Stimulated activated CD8-positive, alpha-beta memory T cell treated with anti-CD3 and anti-CD28 coated beads, Interleukin-12 subunit alpha, Interleukin-12 subunit beta, amount 100 ng/mL, for 1 hour (primary cell): ENCODE results near the gene RANBP3L.

ENCODE experiments used
- DNase-seq: peaks from one replicate; pipeline ENCODE4 v3.0.0-alpha.2; 2020; ENCODE audit warnings: low read depth

Gene RANBP3L

GRCh38 chr5:36243653-36244052, 58.0 kb downstream of the RANBP3L start:
- DNase-seq, result no peak

- DNase-seq, result no peak
Measured at GRCh38 chr5:36242534-36243485, 58.9 kb downstream of the RANBP3L start.

GRCh38 chr5:36241631-36242533, 59.8 kb downstream of the RANBP3L start, which contains the start of gene NADK2:
NADK2 (minus strand) TSS chr5:36241925; CDS start chr5:36241798, 127 bp downstream.
- peak; percentile 83 for DNase-seq

- peak; percentile 5 for DNase-seq
Measured at GRCh38 chr5:36240779-36241630, 60.7 kb downstream of the RANBP3L start.

- DNase-seq, result no peak
Measured at GRCh38 chr5:36239370-36240293, 62.1 kb downstream of the RANBP3L start.

GRCh38 chr5:36238502-36239295, 63.0 kb downstream of the RANBP3L start:
- DNase-seq, result no peak

- DNase-seq, result no peak
Measured at GRCh38 chr5:36237751-36238150, 64.0 kb downstream of the RANBP3L start.

- DNase-seq, result no peak
Measured at GRCh38 chr5:36236801-36237200, 64.9 kb downstream of the RANBP3L start.

GRCh38 chr5:36232533-36232932, 69.2 kb downstream of the RANBP3L start:
- no peak for DNase-seq

GRCh38 chr5:36230151-36230790, 71.4 kb downstream of the RANBP3L start:
- no peak for DNase-seq

- DNase-seq, result no peak
Measured at GRCh38 chr5:36228505-36228904, 73.2 kb downstream of the RANBP3L start.

GRCh38 chr5:36227046-36227445, 74.7 kb downstream of the RANBP3L start:
- DNase-seq, result no peak

- no peak for DNase-seq
Measured at GRCh38 chr5:36222620-36223019, 79.1 kb downstream of the RANBP3L start.

GRCh38 chr5:36217988-36218387, 83.7 kb downstream of the RANBP3L start:
- no peak for DNase-seq

GRCh38 chr5:36217567-36217966, 84.1 kb downstream of the RANBP3L start:
- no peak for DNase-seq

- DNase-seq, result no peak
Measured at GRCh38 chr5:36215910-36216309, 85.8 kb downstream of the RANBP3L start.

GRCh38 chr5:36214436-36214835, 87.3 kb downstream of the RANBP3L start:
- no peak for DNase-seq

- no peak for DNase-seq
Measured at GRCh38 chr5:36209664-36210063, 92.0 kb downstream of the RANBP3L start.

GRCh38 chr5:36208786-36209185, 92.9 kb downstream of the RANBP3L start:
- DNase-seq, result no peak
